HepG2 (cell line): ENCODE results near the gene ABAT.

Experiments used
- CTCF ChIP-seq: sonication (generic); formaldehyde crosslinking; IDR thresholded peaks from 2 replicates; pipeline ENCODE4 v1.5.0; 2020; ENCODE audit warnings: mild to moderate bottlenecking, missing genetic modification reagents, moderate library complexity
- KAT8 ChIP-seq: IDR thresholded peaks from 2 replicates; pipeline ENCODE4 v1.6.1; 2016; ENCODE audit warnings: missing genetic modification reagents, missing compliant biosample characterization
- KMT2B ChIP-seq: IDR thresholded peaks from 2 replicates; pipeline ENCODE4 v1.6.1; 2016; ENCODE audit warnings: missing genetic modification reagents, missing compliant biosample characterization
- ZNF652 ChIP-seq: IDR thresholded peaks from 2 replicates; pipeline ENCODE4 v1.6.1; 2016; ENCODE audit warnings: low read depth, borderline replicate concordance

GRCh38 chr16:8801701-8802100, 127.3 kb downstream of the ABAT start:
- TF ChIP-seq KAT8, result no peak
- no peak for TF ChIP-seq CTCF (CRISPR knock-in tag)
- no peak for TF ChIP-seq ZNF652 (CRISPR knock-in tag)
- TF ChIP-seq KMT2B (CRISPR knock-in tag), result no peak
